ENCODE measurements around the gene NPTX1.

Gene NPTX1

GRCh38 chr17:80432961-80433550 lies 43.4 kb downstream of the NPTX1 start:
- no peak overlapping the region for H3K4me2 ChIP-seq (ENCODE audit: low read depth, low read length, poor library complexity, severe bottlenecking)
- TF ChIP-seq CTCF (IDR thresholded peaks at IDR 0.05; ENCODE audit: insufficient read depth, low read length, poor library complexity, severe bottlenecking) (no peak), EZH2phosphoT487 (conservative IDR thresholded peaks at IDR 0.05; ENCODE audit: low read length) (no peak)

GRCh38 chr17:80432350-80432955 lies 44.0 kb downstream of the NPTX1 start:
- no peak overlapping the region for H3K4me2 ChIP-seq (ENCODE audit: low read depth, low read length, poor library complexity, severe bottlenecking)
- H3K4me3 ChIP-seq (ENCODE audit: insufficient read depth, low read length, poor library complexity, severe bottlenecking): no peak overlapping the region
- H3K79me2 ChIP-seq (ENCODE audit: insufficient read depth, low read length): no peaks in the 10 kb centered on the region
- H2AFZ ChIP-seq (ENCODE audit: low read depth, low read length, severe bottlenecking): no peak overlapping the region
- no peaks in the 10 kb centered on the region for H3K9me3 ChIP-seq (ENCODE audit: insufficient read depth, low read length)
- TF ChIP-seq CTCF (IDR thresholded peaks at IDR 0.05; ENCODE audit: insufficient read depth, low read length, poor library complexity, severe bottlenecking) (no peak), EZH2phosphoT487 (conservative IDR thresholded peaks at IDR 0.05; ENCODE audit: low read length) (no peak)
- no peaks in the 10 kb centered on the region for H3K36me3 ChIP-seq (ENCODE audit: low read length)
- H4K20me1 ChIP-seq (ENCODE audit: low read depth, low read length): no peaks in the 10 kb centered on the region
- no peaks in the 10 kb centered on the region for H3F3A ChIP-seq (ENCODE audit: insufficient read depth)
- H3K9me2 ChIP-seq (replicated peaks; ENCODE audit: insufficient read depth, low read length): no peaks in the 10 kb centered on the region
- H3K9ac ChIP-seq (ENCODE audit: low read length): no peak overlapping the region
- H3K27me3 ChIP-seq (ENCODE audit: low read length): no peaks in the 10 kb centered on the region
- no peak overlapping the region for H3K27ac ChIP-seq (ENCODE audit: low read depth, low read length)

More at GRCh38 chr17:80432961-80433550, 43.4 kb downstream of the NPTX1 start:
- Histone ChIP-seq H3K27me3 (ENCODE audit: low read length) (no peaks in the 10 kb centered on the region), H3K79me2 (ENCODE audit: insufficient read depth, low read length) (no peaks in the 10 kb centered on the region), H3K9ac (ENCODE audit: low read length) (no peak overlapping the region), H3K4me3 (ENCODE audit: insufficient read depth, low read length, poor library complexity, severe bottlenecking) (no peak overlapping the region), H3K27ac (ENCODE audit: low read depth, low read length) (no peak overlapping the region), H2AFZ (ENCODE audit: low read depth, low read length, severe bottlenecking) (no peak overlapping the region), H4K20me1 (ENCODE audit: low read depth, low read length) (no peaks in the 10 kb centered on the region), H3K36me3 (ENCODE audit: low read length) (no peaks in the 10 kb centered on the region), H3K9me3 (ENCODE audit: insufficient read depth, low read length) (no peaks in the 10 kb centered on the region), H3F3A (ENCODE audit: insufficient read depth) (no peaks in the 10 kb centered on the region), H3K9me2 (replicated peaks; ENCODE audit: insufficient read depth, low read length) (no peaks in the 10 kb centered on the region)

- Histone ChIP-seq H3K9me3 (ENCODE audit: insufficient read depth, low read length) (no peaks in the 10 kb centered on the region), H3K27ac (ENCODE audit: low read depth, low read length) (no peak overlapping the region), H3K27me3 (ENCODE audit: low read length) (no peaks in the 10 kb centered on the region), H3K9me2 (replicated peaks; ENCODE audit: insufficient read depth, low read length) (no peaks in the 10 kb centered on the region), H3K9ac (ENCODE audit: low read length) (no peak overlapping the region), H3K4me3 (ENCODE audit: insufficient read depth, low read length, poor library complexity, severe bottlenecking) (no peak overlapping the region), H3F3A (ENCODE audit: insufficient read depth) (no peaks in the 10 kb centered on the region), H3K79me2 (ENCODE audit: insufficient read depth, low read length) (no peaks in the 10 kb centered on the region), H3K4me2 (ENCODE audit: low read depth, low read length, poor library complexity, severe bottlenecking) (no peak overlapping the region), H2AFZ (ENCODE audit: low read depth, low read length, severe bottlenecking) (no peak overlapping the region), H3K36me3 (ENCODE audit: low read length) (no peaks in the 10 kb centered on the region), H4K20me1 (ENCODE audit: low read depth, low read length) (no peaks in the 10 kb centered on the region)
- TF ChIP-seq EZH2phosphoT487 (conservative IDR thresholded peaks at IDR 0.05; ENCODE audit: low read length) (no peak), CTCF (IDR thresholded peaks at IDR 0.05; ENCODE audit: insufficient read depth, low read length, poor library complexity, severe bottlenecking) (no peak)
Observed at GRCh38 chr17:80431246-80432195, 44.9 kb downstream of the NPTX1 start.
